ENCODE data around the gene NUDT3.

GRCh38 chr6:34331371-34332050 is 61.0 kb downstream of the NUDT3 start:
- TF ChIP-seq POLR2A (IDR thresholded peaks at IDR 0.05) (no peak), CTCF (IDR thresholded peaks at IDR 0.05) (no peak)
